ENCODE measurements around the gene RPTOR.
A peak's percentile ranks its signal among the peaks of the same experiment; 100 is the strongest.

The RPTOR gene

DNA sequence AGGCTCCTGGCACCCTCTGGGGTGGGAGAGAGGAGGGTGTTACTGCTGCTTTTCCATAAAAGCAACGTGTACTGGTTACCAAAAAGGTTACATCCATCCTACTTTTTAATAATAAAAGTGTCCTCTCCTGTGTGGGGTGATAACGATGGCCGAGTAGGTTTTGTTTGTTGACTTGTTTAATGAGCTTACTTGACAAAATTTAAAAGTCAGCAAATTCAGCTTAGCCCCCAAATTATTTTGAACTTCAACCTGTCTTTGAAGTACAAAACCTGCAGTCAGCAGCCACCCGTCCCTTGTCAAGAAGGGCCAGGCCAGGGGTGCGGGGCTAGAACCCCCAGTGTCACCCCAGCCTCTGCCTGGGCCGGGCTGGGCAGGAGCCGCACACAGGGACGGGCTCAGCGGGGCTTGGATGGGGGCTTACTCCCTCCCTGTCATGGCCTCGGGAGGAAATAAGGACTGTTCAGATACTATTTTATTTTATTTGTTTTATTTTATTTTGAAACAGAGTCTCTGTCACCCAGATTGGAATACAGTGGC, 343.1 kb downstream of the RPTOR start:
- DNase-seq = no peak

DNA sequence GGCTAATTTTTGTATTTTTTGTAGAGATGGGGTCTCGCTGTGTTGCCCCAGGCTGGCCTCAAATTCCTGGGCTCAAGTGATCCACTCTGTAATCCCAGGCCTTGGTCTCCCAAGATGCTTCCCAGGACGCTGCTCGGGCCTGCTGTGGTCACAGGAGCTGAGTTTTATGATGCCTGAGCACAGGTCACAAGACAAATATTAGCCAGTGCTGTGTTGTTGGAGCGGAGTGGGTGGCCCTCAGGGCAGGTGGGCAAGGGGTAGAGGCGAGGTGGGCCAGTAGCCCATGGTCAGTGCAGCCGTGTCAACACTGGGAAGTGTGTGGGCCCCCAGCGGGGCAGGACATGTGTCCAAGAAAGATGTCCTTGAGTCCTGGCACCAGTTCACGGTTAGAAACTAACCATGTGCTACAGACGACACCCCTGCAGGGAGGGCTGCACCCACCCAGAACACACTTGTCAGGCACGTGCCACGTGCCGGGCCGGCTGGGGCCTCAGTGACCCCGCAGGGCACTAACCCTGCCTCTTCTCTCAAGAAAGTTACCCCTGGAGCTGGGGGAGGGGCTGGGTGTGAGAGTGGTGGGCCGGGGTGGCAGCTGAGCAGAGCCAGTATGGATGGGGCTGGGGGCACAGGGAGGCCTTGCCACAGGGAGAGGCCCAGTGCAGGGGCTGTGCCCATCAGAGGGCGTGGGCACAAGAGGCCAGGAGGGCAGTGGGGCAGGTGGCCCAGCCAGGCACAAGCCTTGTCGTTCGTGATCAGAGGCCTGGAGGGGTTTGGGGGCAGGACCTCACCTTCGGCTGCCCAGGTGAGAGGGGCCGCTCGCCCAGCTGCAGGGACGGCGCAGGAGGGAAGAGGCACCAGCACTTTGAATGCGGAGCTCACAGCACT, 343.9 kb downstream of the RPTOR start:
- no peak for DNase-seq

DNA sequence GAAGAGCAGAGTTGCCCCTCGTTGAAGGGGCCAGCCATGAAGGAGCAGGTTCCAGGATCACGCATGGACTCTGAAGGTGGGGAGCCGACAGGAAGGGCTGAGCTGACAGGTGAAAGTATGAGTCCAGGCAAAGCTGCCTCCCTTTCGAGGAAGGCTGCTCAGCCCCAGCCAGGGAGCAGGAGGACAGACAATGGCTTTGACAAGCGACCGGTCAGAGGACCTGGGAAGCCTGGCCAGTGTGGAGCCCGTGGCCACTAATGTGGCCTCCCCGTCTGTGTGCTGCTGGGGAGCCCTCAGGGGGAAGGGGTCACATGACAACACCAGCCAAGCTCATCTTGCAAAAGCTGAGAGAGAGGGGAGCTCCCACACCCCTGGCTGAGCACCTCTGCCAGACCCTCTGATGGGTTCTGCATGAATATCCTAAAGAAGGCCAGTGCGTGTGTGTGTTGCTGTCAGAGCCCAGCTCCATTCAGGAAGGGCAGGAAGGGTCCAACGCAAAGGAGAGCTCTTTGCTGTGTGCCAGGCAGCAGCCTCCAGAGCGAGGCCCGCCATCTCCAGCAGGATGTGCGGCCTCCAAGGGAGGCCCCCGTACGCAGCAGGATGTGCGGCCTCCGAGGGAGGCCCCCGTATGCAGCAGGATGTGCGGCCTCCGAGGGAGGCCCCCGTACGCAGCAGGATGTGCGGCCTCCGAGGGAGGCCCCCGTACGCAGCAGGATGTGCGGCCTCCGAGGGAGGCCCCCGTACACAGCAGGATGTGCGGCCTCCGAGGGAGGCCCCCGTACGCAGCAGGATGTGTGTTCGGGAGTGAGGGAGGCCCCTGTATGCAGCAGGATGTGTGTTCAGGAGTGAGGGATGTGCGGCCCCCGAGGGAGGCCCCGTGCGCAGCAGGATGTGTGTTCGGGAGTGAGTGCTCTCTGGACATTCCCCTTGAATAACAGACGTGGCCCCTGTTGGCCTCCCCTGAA, 344.9 kb downstream of the RPTOR start:
- DNase-seq = no peak

DNA sequence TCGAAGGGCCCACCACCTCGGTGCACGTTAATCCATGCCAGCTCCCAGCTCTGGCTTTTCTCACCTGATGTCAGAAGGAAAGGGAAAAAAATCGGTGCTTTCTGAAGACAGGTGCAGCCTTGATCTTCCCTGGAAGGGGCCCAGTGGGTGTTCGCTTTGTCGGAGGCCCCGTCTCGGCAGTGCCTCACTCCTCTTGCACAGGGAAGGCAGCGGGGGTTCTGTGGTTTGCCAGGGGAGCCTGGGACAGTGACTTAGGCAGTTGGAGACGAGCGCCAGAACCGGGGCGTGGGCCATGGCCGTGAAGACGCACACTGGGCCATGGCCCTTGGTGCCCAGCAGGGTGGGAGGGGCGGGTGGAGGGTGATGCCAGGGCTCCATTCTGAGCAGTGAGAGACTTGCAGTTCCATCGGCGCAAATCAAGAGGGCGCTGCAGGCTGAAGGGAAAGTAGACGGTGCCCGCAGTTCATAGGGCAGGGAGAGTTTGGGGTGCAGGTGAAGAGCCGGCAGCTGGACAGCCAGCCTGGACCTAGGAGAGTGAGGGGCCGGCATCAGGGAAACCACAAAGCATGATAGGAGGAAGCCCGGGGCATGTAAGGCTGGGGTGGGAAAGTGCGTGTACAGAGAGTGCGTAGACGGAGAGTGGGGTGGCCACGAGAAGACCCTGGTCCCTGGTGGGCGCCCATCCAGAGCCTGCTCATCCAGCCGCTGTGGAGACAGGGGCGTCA, 345.7 kb downstream of the RPTOR start:
- DNase-seq = no peak

DNA sequence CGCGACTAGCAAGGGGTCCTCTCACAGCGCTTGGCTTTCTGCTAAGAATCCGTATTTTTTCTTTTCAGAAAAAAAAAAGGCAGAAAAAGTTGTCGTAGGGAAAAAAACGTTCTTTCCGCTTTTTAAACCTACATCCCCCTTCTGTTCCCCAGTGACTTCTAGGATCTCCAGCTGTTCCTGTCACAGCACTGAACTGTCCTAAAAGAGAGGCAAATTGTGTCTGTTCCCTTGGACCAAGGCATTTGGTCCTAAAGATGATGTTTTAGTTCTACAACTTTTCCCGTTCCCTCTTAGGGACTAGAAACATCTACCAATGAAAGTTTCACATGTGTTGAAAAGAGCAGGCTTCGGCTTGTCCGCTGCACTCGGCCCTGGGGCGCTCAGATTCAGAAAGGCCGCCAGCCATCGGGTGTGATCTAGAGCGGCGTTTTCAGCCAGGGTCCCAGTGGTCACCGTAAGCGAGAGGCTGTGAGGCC, 346.3 kb downstream of the RPTOR start:
- no peak for DNase-seq

DNA sequence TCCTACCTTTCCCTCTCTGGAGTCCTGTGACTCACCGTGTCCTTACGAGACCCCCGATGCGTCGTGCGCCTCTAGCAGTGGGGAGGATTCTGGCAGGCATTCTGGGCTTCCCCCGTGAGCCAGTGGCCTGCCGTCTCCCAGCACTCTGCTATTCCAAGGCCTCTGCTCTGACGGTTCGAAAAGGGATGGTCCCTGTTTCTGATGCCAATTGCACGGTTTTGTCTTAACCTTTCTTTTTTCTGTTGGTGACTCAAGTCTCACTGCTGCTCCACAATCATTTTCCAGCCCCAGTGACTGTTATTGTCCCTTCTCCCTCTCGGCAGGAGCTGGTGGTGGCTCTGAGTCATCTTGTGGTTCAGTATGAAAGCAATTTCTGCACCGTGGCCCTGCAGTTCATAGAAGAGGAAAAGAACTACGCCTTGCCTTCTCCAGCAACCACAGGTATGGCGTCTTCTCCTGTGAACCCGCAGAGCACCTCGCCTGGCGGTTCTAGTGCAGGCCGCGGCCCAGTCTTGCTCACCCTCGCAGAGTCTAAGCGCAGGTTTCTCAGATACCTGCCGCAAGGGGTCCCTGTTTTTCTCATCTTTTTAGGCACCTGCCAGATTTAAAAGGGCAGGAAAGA, 346.9 kb downstream of the RPTOR start:
- no peak for DNase-seq

DNA sequence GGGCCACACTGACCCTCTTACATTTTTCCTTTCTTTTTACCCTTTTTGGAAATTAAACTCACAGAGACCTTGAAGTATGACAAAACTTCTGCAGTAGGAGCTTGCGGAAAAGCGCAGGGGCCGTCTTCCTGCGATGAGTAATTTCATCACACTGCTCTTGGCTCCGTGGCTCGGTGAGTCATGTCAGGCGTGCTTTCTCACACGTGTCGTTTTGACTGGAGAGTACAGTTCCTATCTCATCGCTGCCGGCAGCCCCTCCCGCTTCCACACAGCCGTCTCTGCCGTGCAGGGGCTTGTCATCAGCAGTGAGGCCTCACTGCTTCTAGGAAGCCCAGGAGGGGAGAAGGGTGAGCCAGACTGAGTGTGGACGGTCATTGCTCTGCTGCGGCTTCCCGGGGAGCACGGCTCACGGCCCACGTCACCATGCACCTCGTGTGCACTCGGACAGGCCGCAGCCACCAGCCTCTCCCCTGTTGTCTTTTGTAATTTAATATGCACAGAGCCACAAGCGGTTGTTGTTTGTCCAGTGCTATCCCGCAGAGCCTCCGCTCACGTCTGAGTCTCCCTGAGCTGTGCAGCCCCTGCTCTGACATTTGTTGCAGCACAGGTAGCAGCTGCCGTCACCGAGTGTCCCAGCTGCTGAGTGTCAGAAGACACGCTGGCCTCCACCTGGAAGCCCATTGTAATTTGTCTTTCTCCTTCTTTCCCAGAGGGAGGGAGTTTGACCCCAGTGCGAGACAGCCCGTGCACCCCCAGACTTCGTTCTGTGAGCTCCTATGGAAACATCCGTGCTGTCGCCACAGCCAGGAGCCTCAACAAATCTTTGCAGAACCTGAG, 347.6 kb downstream of the RPTOR start:
- no peak for DNase-seq

DNA sequence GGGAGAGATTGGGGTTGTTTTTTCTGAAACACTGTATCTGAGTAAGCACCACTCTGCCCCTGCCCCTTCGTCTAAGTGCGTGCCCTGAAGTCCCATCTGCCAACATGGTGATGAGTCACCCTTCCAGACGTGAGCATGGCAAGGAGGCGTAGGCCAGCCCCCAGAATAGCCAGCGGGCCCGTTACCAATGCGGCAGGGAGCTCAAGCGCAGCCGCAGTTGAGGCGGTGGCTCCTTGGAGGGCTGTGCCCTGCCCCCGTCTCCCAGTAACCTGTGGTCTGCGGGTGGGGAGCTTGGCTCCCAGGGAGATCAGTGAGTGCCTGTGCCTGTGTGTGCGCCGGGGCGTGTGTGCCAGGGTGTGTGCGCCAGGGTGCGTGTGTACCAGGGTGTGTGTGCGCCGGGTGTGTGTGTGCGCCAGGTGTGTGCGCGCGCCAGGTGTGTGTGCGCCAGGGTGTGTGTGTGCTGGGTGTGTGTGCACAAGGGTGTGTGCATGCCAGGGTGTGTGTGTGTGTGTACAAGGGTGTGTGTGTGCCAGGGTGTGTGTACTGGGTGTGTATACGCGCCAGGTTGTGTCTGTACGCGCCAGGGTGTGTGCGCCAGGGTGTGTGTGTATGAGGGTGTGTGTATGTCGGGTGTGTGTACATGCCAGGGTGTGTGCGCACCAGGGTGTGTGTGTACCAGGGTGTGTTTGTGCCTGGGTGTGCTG, 348.4 kb downstream of the RPTOR start:
- no peak for DNase-seq

DNA sequence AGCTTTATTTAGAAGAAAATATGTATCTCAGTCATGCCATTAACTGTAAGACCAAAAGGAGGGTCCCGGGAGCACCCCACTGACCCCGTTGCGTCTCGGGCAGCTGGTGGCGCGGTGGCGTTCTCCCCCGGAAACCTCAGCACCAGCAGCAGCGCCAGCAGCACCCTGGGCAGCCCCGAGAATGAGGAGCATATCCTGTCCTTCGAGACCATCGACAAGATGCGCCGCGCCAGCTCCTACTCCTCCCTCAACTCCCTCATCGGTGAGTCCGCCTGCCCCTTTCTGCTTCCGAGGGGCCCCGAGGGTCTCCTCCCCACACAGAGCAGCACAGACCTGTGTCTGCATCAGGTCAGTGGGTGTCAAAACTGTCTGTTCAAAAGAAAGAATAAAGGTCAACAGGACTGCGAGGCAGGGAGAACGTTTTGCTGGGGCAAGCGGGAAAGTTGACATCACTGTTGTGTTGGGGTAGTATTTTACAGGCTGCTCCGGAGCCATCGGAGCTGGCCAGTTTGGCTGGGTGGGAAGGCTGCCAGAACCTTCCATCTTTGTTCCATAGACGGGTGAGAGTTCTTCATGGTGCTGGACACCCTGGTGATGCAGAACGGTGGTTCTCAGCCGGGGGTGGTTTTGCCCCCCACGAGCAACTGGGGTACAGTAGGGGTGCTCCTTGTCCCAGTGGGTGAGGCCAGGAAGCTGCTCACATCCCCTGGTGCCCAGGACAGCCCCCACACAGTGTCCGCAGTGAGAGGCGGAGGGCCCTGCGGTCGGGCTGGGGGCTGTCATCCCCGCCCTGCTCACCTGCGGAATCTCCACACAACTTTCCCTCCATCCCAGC, 349.2 kb downstream of the RPTOR start:
- no peak for DNase-seq

DNA sequence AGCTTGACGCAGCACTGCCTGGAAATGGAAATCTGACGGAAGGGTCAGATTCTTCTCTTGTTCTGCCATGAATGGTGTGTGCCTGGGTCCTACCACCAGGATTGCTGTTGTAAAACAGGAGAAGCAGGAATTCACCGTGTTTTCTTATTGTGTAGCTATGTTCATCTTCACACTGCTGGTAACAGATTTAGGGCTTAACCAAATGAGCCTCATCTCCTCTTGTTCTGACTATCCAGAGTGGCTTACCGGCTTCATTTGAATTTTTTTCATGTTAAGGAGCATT, 349.7 kb downstream of the RPTOR start:
- DNase-seq = no peak

DNA sequence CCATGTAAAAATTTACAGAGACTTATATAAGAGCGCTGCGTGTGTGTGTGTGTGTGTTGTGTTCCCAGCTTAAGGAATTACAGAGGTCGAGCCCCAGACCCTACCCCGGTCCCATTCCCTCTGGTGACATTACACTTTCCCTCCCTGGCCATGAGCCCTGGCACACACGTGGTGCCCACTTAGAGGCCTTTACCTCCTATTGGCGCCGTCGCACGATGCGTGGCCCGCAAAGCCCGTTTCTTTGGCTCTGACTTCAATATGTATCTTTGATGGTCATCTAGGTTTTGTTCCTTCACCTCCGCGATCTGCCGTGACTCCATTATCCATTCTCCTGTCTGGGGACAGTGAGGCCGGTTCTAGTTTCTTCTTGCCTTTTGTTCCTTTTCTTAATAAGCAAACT, 350.1 kb downstream of the RPTOR start:
- no peak for DNase-seq

DNA sequence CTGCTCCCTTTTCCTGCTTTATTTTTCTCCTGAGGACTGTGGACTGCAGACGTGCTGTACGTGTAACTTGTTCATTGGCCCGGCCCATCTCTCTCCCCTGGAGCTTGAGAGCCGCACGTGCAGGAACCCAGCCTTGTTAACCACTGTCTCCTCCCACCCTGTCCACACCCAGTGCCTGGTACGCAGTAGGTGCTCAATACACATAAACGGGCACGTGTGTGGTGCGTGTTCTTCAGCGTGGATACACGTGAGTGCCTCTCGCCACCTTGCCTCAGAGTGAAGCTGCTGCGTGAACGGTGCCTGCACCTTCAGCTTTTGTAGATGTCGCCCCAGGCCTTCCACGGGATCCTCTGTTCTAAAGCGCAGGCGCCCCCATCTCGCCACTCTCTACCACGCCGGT, 350.7 kb downstream of the RPTOR start:
- no peak for DNase-seq

DNA sequence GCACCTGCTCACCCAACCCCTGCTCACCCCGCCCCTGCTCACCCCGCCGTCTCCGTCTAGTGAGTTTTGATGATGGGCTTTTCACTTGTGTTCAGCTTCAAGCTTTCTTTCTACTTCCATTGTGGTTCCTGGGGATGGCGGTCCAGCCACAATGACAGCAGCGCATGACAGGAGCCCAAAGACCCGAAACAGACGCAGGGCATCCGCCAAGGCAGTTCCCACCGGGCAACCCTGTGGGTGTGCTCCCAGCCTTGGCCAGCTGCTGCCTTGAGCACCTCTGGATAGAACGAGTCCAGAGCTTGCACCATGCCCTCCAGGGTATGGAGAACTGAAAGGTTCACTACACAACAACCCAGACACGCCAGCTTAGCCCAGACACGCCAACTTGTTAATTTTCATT, 354.1 kb downstream of the RPTOR start:
- DNase-seq = no peak

DNA sequence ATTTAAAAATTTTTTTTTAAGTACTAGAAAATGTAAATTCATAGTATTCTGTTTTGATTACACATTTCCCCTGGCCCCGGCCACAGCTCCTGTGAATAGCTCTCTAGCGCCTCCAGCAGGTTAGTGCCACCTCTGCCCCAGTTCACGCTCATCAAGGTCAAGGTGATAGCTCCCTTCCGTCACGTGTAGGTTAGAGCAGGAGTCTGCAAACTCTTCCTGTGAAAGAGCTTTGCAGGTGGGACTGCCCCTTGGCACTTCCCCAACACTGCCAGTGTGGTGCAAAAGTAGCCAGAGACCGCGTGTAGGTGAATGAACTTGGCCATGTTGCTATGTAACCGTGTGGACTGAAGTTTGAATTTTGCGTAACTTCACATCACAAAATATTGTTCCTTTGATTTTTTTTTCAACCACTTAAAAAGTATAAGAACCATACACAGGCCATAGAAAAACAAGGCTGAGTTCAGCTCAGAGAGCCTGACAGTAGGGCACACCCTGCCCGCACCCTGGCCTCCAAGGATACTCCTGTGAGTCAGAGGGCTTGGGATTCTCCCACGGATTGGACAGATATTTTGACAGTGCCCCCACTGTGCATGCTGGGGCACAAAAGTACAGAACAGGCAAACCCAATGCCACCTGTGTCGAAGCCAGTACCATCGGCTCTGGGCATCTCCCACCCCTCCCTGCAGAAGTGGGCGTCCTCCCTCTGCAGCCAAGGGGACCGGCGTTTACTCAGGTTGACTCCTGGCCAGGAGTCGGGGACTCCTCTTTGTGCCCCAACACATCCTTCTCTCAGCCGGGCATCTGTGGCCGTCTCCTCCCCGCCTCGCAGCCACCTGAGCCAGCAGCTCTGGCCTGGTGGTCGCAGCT, 355.0 kb downstream of the RPTOR start:
- DNase-seq = peak; percentile 69

DNA sequence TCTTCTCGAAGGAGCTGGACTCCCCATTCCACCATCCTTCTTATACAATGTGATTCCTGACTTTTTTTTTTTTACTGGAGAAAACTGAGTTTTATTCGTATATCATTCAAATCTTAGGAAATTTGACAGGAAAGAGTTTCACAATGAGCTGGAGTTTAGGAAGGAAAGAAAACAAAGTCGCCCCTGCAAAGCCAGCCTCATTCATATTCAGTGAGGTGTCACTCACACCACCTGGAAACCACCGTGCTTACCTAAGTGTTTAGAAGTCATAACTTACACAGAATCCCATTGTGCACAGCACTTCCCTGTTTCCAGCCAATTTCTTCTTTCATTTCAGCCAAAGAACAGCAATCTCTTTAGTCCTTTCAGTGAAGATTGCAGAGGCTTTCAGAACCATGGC, 356.7 kb downstream of the RPTOR start:
- no peak for DNase-seq

DNA sequence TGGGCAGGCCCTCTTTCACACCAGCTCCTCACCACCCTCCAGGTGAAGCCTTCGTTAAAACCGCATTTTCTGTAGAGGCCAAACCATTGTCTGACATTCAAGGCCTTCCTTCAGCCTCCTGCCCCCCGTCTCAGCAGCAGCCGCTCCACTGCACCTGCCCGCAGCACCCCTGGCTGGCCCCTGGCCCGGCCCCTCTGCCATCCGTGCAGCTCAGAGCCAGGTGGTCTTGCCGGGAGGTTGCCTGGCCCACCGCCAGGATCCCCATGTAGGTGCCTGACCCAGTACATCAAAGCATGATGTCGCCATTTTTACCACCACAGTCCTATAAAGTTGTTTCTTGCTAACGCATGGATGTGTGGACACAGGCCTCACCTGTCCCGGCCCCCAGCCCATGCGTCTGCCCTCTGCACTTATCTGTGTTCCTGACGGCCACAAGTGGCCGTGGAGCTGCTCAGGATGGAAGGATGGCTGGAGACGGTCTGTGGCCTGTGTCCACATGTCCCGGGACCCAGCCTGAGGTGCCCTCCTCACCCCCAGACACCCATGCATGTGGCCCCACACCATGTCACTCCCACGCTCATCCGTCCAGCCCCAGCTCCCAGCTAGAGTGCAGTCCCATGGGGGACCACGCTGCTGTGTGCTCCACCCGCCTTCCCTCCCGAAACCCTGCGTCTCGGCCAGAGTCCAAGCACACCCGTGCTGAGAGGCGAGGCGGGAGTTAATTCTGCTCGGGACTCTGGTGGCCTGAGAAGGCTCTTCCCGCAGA, 357.7 kb downstream of the RPTOR start:
- no peak for DNase-seq

DNA sequence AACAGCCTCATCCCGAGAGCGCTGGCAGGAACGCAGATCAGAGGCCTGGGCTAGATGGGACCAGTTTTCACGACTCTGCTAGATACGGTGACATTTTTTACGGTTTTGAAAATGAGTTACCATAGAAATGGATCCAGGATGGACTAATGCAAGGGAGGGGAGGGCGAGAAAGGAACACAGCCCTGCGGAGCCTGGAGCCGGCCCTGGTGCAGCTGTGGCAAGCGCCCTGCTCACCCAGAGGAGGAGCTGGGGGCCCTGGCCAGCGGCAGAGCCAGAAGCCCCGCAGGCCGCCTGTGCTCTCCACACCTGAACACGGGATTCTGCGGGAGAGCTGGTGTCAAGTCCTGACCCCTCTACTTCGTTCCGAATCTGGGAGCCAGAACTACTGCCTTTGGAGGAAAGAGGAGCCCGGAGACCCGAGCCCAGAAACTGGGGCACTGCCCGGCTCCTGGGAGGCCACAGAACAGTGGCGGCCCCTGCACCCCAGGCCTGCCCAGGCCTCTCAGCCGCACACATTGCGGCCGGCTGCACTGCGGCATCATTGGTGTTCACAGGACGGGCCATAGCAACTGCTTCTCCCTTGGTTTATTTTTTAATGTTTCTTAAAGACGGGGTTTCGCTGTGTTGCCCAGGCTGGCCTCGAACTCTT, 358.4 kb downstream of the RPTOR start:
- DNase-seq = no peak

All from DMS53 (cell line).